Erythroblast (primary cell): ENCODE results near the gene KCNMA1.
"Not testable (repeated sequence)": the region's sequence is repeated elsewhere in the genome, so short reads cannot be mapped to it uniquely, and the experiment has no call there.

Experiments
- DNase-seq, 2 experiments: peaks; one replicate each; lab custom pipeline; 2025; lab: John Stamatoyannopoulos, UW
- GATA1 ChIP-seq: IDR thresholded peaks from 2 replicates; pipeline ENCODE4 v1.6.1; 2011; ENCODE audit warnings: low read depth, mild to moderate bottlenecking, control low read depth, low read length, moderate library complexity
- POLR2A ChIP-seq: IDR thresholded peaks from 2 replicates; pipeline ENCODE4 v1.6.1; 2011; ENCODE audit warnings: mild to moderate bottlenecking, low read length

KCNMA1 gene

GRCh38 chr10:77600640-77601039, 37.0 kb downstream of the KCNMA1 start:
- DNase-seq = no peak
- TF ChIP-seq POLR2A (no peak), GATA1 (no peak)

DNA sequence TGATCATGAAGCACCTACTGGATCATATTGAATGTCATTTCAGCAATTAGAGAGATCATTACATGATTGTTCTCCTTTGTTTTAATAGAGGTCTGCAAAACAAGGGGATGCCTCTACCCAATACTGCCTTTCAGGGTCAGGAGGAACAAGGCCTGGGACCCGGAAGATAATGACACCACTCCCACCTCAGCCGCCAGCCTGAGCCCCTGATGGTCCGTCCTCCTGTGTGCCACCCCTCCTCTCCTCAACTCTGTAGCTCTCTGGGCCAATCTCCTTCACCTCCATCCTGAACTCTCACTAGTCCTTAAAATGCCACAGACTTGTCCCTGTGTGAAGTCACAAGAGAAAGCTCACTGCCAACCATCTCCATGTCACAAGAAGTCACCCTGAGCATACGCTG, 38.0 kb downstream of the KCNMA1 start:
- no peak for DNase-seq
- no peak for TF ChIP-seq POLR2A
- TF ChIP-seq GATA1 = no peak

GRCh38 chr10:77598606-77599005, 39.0 kb downstream of the KCNMA1 start:
- no peak for DNase-seq
- TF ChIP-seq POLR2A (no peak), GATA1 (no peak)

DNA sequence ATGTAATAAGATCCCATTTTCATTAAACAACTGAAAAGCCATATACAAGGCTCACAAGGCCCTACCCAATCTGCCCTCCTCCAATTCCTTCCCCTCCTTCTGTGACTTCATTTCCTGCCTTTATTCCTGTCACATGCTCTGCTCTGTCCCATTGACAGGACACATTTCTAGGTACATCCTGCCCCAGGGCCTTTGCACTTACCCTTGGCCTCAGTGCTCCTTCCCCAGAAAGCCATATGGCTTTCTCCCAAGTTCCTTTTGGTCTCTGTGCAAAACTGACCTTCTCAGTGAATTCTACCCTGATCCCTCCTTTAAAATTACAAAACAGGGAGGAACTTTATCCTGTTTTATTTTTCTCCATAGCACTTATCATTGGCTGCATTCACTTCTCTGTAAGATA, 40.0 kb downstream of the KCNMA1 start:
- TF ChIP-seq POLR2A (no peak), GATA1 (no peak)
- no peak for DNase-seq

DNA sequence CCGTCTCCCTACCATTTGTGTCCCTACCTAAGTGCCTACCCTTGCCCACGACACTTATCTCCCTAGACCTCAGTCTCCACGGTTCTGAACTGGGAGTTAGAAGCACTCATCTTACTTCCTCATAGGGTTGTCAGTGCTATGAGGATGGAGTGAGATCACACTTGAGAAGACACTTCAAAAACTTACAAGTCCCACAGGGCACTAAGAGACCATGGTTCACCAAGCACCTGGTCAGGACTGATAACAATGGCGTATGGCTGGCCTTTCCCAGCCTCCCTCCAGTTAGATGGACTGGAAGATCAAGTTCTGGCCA, 43.2 kb downstream of the KCNMA1 start:
- TF ChIP-seq POLR2A = no peak
- TF ChIP-seq GATA1 = no peak

DNA sequence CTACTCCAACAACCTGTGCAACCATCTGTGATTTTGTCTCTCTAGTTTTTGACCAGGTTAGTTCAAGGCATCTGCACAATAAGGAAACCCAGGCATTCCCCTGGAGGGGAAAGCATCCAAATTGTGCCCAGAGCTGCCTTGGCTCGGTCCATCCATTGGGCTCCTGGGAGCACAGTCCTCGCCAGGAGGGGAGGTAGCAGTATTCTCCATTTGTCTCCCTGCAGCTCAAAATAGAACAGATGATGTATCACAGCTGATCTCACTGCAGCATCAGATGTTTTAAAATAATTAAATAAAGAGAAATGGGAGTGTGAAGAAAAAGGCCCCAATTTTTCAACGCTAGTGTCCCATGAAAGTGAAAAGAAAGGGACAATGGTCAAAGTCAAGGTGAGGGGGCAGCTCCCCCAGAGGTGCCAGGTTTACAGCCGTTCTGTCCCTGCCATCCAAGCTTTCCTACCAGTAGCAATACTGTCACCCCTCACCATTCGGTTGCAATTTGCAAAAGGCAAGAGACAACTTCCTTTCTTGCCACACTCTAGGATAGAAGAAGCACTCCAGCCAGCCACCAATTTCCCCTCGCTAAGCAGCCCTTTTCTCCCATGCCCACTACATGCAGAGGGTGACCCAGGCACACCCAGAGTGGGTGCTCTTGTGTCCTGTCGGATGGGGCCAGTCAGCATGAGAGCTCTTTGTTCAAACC, 43.7 kb downstream of the KCNMA1 start:
- TF ChIP-seq GATA1 (no peak), POLR2A (no peak)
- no peak for DNase-seq

More for the DNA sequence above, 43.2 kb downstream of the KCNMA1 start:
- DNase-seq = no peak

- peak; percentile 7 to 64 for DNase-seq
- no peak for TF ChIP-seq GATA1
- TF ChIP-seq POLR2A = no peak
These were observed 44.5 kb downstream of the KCNMA1 start for GRCh38 chr10:77592946-77593636.

GRCh38 chr10:77592510-77592909, 45.1 kb downstream of the KCNMA1 start:
- DNase-seq = no peak
- TF ChIP-seq POLR2A (no peak), GATA1 (no peak)

- DNase-seq = no peak
- TF ChIP-seq POLR2A = no peak
- TF ChIP-seq GATA1 = no peak
These were observed 46.2 kb downstream of the KCNMA1 start for GRCh38 chr10:77591238-77591880.

- TF ChIP-seq GATA1 (no peak), POLR2A (no peak)
- no peak for DNase-seq
These were observed 47.0 kb downstream of the KCNMA1 start for GRCh38 chr10:77590344-77591237.

DNA sequence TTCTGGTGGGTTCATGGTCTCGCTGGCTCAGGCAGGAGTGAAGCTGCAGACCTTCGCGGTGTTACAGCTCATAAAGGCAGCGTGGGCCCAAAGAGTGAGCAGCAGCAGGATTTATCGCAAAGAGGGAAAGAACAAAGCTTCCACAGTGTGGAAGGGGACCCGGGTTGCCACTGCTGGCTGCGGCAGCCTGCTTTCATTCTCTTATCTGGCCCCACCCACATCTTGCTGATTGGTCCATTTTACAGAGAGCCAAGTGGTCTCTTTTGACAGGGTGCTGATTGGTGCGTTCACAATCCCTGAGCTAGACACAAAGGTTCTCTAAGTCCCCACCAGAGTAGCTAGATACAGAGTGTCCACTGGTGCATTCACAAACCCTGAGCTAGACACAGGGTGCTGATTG, 47.9 kb downstream of the KCNMA1 start:
- not testable (repeated sequence) for DNase-seq

- no peak for DNase-seq
- TF ChIP-seq POLR2A (no peak), GATA1 (no peak)
These were observed 48.7 kb downstream of the KCNMA1 start for GRCh38 chr10:77588886-77589285.

- no peak for DNase-seq
- no peak for TF ChIP-seq GATA1
- TF ChIP-seq POLR2A = no peak
These were observed 50.2 kb downstream of the KCNMA1 start for GRCh38 chr10:77587416-77587790.
